ENCODE results near the gene GSTM5.

GRCh38 chr1:109669246-109669948, 42.7 kb upstream of the GSTM5 start:
- no peak for TF ChIP-seq CTCF (IDR thresholded peaks at IDR 0.05)
- no peak for TF ChIP-seq POLR2A (IDR thresholded peaks at IDR 0.05)

Measured in testis (tissue), 2 donors.